Thoracic aorta (tissue), 2 donors: ENCODE data around the gene USH2A. TPM values are rescaled to one million over a fixed set of nuclear protein-coding genes. Genes with fewer than 3 reads are reported as not detected.

Experiments used
- ATAC-seq: fragments of 150-250 bp; one replicate; pipeline ENCODE4 v1.8.0; 2017; ENCODE audit warnings: low read depth; ENCODE audit not compliant: insufficient number of reproducible peaks, low FRiP score
- DNase-seq: peaks from one replicate; pipeline ENCODE4 v3.0.0-alpha.2; 2020; ENCODE audit warnings: low spot score
- H3K27ac ChIP-seq, 2 donors: fragments of 200-600 bp; sonication (generic); 1 replicate in 1 of 2; 2 replicates in 1 of 2; pipeline ENCODE4 v1.5.1; 2016; ENCODE audit warnings: mild to moderate bottlenecking in 2 of 2, moderate library complexity in 2 of 2
- H3K27me3 ChIP-seq: fragments of 200-600 bp; sonication (generic); replicated peaks from 2 replicates; pipeline ENCODE4 v1.6.0; 2016; ENCODE audit warnings: mild to moderate bottlenecking; ENCODE audit not compliant: insufficient read depth
- H3K36me3 ChIP-seq: fragments of 200-600 bp; sonication (generic); one replicate; pipeline ENCODE4 v1.5.1; 2016
- H3K4me1 ChIP-seq, 2 donors: fragments of 200-600 bp; sonication (generic); 1 replicate in 1 of 2; 2 replicates in 1 of 2; pipeline versions ENCODE4 v1.5.1 to v1.6.0; 2016; ENCODE audit warnings: low read depth in 2 of 2, mild to moderate bottlenecking in 1 of 2; ENCODE audit not compliant: control insufficient read depth in 1 of 2
- H3K4me3 ChIP-seq: fragments of 200-600 bp; sonication (generic); 2 replicates; pipeline ENCODE4 v1.5.1; 2016; ENCODE audit warnings: mild to moderate bottlenecking
- H3K9me3 ChIP-seq: fragments of 200-600 bp; sonication (generic); 2 replicates; pipeline ENCODE4 v1.5.1; 2016
- total RNA-seq, 2 donors: library from RNA; depleted of rRNA; stranded (reverse); fragments of >200 nt; gene quantifications; one replicate each; pipeline versions ENCODE4 v1.1.0 to v1.2.3, GENCODE V29; 2016
- TF ChIP-seq, protein P1 (sequence below): fragments of 200-600 bp; sonication (generic); IDR thresholded peaks from one replicate; pipeline ENCODE4 v1.5.1; 2019; ENCODE audit warnings: antibody characterized with exemption

Gene USH2A
- total RNA-seq, 2 donors from 2014 or later: not detected

DNA sequence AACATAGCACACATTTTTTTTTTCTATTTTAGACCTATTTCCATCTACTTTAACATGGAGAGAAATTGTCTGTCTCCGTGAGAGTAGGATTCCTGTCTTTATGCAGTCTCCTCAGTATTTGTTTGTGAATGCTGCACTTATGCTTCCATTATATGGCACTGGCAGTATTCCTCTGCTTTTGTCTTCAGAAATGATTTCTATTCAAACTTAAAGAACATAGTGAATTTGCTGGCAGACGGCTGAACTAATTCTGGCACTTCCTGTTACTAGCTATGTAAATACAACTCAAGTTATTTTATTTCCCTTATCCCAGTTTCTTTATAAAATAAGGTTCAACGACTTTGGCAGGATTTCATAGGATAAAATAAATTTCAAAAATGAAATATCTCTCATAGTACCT lies 810.9 kb downstream of the USH2A start:
- no peaks in the 10 kb centered on the region for H3K27me3 ChIP-seq
- no peak for DNase-seq
- ATAC-seq: no peak
- no peaks in the 10 kb centered on the region for H3K9me3 ChIP-seq
- peaks cover 10 to 25% of the 10 kb centered on the region in 2 donors for H3K4me1 ChIP-seq
- H3K36me3 ChIP-seq: no peaks in the 10 kb centered on the region
- H3K27ac ChIP-seq: peak overlapping the region; percentile 11 to 52
- H3K4me3 ChIP-seq: peak overlapping the region; percentile 23
- TF ChIP-seq, protein P1, sequence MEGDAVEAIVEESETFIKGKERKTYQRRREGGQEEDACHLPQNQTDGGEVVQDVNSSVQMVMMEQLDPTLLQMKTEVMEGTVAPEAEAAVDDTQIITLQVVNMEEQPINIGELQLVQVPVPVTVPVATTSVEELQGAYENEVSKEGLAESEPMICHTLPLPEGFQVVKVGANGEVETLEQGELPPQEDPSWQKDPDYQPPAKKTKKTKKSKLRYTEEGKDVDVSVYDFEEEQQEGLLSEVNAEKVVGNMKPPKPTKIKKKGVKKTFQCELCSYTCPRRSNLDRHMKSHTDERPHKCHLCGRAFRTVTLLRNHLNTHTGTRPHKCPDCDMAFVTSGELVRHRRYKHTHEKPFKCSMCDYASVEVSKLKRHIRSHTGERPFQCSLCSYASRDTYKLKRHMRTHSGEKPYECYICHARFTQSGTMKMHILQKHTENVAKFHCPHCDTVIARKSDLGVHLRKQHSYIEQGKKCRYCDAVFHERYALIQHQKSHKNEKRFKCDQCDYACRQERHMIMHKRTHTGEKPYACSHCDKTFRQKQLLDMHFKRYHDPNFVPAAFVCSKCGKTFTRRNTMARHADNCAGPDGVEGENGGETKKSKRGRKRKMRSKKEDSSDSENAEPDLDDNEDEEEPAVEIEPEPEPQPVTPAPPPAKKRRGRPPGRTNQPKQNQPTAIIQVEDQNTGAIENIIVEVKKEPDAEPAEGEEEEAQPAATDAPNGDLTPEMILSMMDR: no peak

- no peak overlapping the region for H3K4me3 ChIP-seq
- ATAC-seq: no peak
- no peaks in the 10 kb centered on the region for H3K27me3 ChIP-seq
- H3K36me3 ChIP-seq: no peaks in the 10 kb centered on the region
- H3K4me1 ChIP-seq: peaks cover 10 to 25% of the 10 kb centered on the region in 2 donors
- H3K9me3 ChIP-seq: no peaks in the 10 kb centered on the region
- H3K27ac ChIP-seq: no peak overlapping the region
- TF ChIP-seq, protein P1: no peak
- DNase-seq: no peak
Measured at GRCh38 chr1:215608646-215609045, 814.6 kb downstream of the USH2A start.

GRCh38 chr1:215607412-215607811 lies 815.8 kb downstream of the USH2A start:
- Histone ChIP-seq H3K4me1 (peaks cover 7 to 14% of the 10 kb centered on the region in 2 donors), H3K4me3 (no peak overlapping the region), H3K36me3 (no peaks in the 10 kb centered on the region), H3K27me3 (no peaks in the 10 kb centered on the region), H3K9me3 (no peaks in the 10 kb centered on the region), H3K27ac (no peak overlapping the region)
- ATAC-seq: no peak
- TF ChIP-seq, protein P1: no peak
- no peak for DNase-seq

GRCh38 chr1:215606564-215607168 lies 816.6 kb downstream of the USH2A start:
- ATAC-seq: no peak
- no peak overlapping the region for H3K27ac ChIP-seq
- peaks cover 0 to 7% of the 10 kb centered on the region in 2 donors for H3K4me1 ChIP-seq
- no peaks in the 10 kb centered on the region for H3K27me3 ChIP-seq
- TF ChIP-seq, protein P1: peak; percentile 41
- DNase-seq: no peak
- no peaks in the 10 kb centered on the region for H3K9me3 ChIP-seq
- peaks cover 2% of the 10 kb centered on the region for H3K36me3 ChIP-seq
- no peak overlapping the region for H3K4me3 ChIP-seq

DNA sequence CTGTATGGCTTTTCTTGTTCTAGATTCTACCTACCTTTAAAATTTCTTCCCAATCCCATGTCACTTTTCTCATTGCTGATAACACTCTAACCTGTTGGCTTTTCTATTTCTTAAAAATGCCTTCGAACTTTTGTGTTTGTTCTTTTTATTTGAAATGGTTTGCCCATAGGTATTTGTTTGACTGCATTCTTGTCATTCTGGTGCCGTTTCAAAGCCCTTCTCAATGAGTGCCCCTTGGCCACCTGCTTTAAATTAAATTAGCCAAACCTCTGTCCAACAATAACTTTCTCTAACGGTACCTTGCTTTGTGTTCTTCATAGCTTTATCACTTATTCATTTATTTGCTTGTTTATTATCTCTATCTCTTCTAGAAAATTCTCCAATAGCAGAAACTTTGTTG lies 817.2 kb downstream of the USH2A start:
- Histone ChIP-seq H3K4me1 (peaks cover 0 to 7% of the 10 kb centered on the region in 2 donors), H3K4me3 (no peak overlapping the region), H3K27ac (no peak overlapping the region), H3K9me3 (no peaks in the 10 kb centered on the region), H3K27me3 (no peaks in the 10 kb centered on the region), H3K36me3 (peaks cover 3% of the 10 kb centered on the region)
- ATAC-seq: no peak
- no peak for DNase-seq
- TF ChIP-seq, protein P1: no peak
